Panc1 (cell line): Measurements from ENCODE around the gene EPX. TPM values are rescaled to one million over a fixed set of nuclear protein-coding genes. Genes with fewer than 3 reads are reported as not detected.

Experiments used
- ATAC-seq: fragments of 200-7000 bp; cut with Tn5 transposase; 2 replicates; pipeline ENCODE4 v1.9.1; 2020; ENCODE audit warnings: mild to moderate bottlenecking, moderate library complexity
- BruUV-seq: library from RNA; stranded (reverse); fragments of 400-500 nt; replicated peaks from 2 replicates; lab custom pipeline; 2021; lab: Mats Ljungman, UMichigan
- CTCF ChIA-PET: fragments of 300-600 bp; sonication (Branson Sonifier 250); formaldehyde crosslinking; loops from one replicate; lab custom pipeline; 2022; ENCODE audit warnings: antibody characterized with exemption; lab: Charles Lee
- POLR2A ChIA-PET: fragments of 300-600 bp; sonication (Branson Sonifier 250); formaldehyde crosslinking; loops from one replicate; lab custom pipeline; 2022; ENCODE audit warnings: antibody characterized with exemption; lab: Charles Lee
- DNase-seq: peaks from one replicate; pipeline ENCODE4 v3.0.0-alpha.2; 2010; ENCODE audit warnings: low read depth, low spot score
- H3K27ac ChIP-seq: 2 replicates; pipeline ENCODE4 v1.5.1; 2011; ENCODE audit warnings: mild to moderate bottlenecking, low read length, inconsistent platforms
- H3K27me3 ChIP-seq: fragments of 200-500 bp; sonication (Bioruptor generic); 2 replicates; pipeline ENCODE4 v1.6.0; 2014; ENCODE audit warnings: low read length, inconsistent platforms; ENCODE audit not compliant: control insufficient read depth, insufficient read depth
- H3K36me3 ChIP-seq: fragments of 200-500 bp; sonication (Bioruptor generic); 2 replicates; pipeline ENCODE4 v1.5.1; 2014; ENCODE audit warnings: inconsistent platforms, mild to moderate bottlenecking, low read length, moderate library complexity; ENCODE audit not compliant: control insufficient read depth, insufficient read depth
- H3K4me1 ChIP-seq: 2 replicates; pipeline ENCODE4 v1.5.1; 2011; ENCODE audit warnings: inconsistent platforms, mild to moderate bottlenecking, low read length, moderate library complexity; ENCODE audit not compliant: control insufficient read depth, insufficient read depth
- H3K4me3 ChIP-seq, 2 experiments: 2 replicates each; pipeline ENCODE4 v1.5.1; 2011 to 2012; ENCODE audit warnings: low read depth in 2 of 2, low read length in 2 of 2, mild to moderate bottlenecking in 2 of 2, inconsistent platforms in 1 of 2, moderate library complexity in 1 of 2
- H3K9me3 ChIP-seq: fragments of 200-500 bp; sonication (Bioruptor generic); 2 replicates; pipeline ENCODE4 v1.5.1; 2014; ENCODE audit warnings: low read depth, mild to moderate bottlenecking, inconsistent platforms, low read length, moderate library complexity; ENCODE audit not compliant: control insufficient read depth, insufficient read depth
- CTCF ChIP-seq: fragments of 450-650 bp; IDR thresholded peaks from 2 replicates; pipeline ENCODE4 v1.5.1; 2017; ENCODE audit warnings: mild to moderate bottlenecking
- POLR2AphosphoS5 ChIP-seq: IDR thresholded peaks from 2 replicates; pipeline ENCODE4 v1.6.1; 2012; ENCODE audit warnings: mild to moderate bottlenecking, low read depth, low read length, moderate library complexity
- REST ChIP-seq, 2 experiments: IDR thresholded peaks; 2 replicates each; pipeline ENCODE4 v1.6.1; 2011 to 2012; ENCODE audit warnings: low read depth in 2 of 2, control low read depth in 1 of 2, low read length in 1 of 2, mild to moderate bottlenecking in 1 of 2, moderate library complexity in 1 of 2; ENCODE audit not compliant: insufficient read depth in 1 of 2
- SIN3A ChIP-seq: IDR thresholded peaks from 2 replicates; pipeline ENCODE4 v1.6.1; 2012; ENCODE audit warnings: low read depth, mild to moderate bottlenecking, low read length, moderate library complexity, borderline replicate concordance; ENCODE audit not compliant: insufficient read depth
- TCF7L2 ChIP-seq: IDR thresholded peaks from 2 replicates; pipeline ENCODE4 v1.6.1; 2011; ENCODE audit warnings: mild to moderate bottlenecking, low read depth, low read length, inconsistent platforms
- in situ Hi-C: cut with HindIII; loops from 2 replicates; pipeline ENCODE4 v1.10.0; 2016; ENCODE audit warnings: low sequenced_read_pairs, low pct_unique_long_range_greater_than_20kb
- intact Hi-C: fragments of 100-400 bp; cut with micrococcal nuclease; formaldehyde crosslinking; loops from one replicate; pipeline ENCODE4 v1.10.0; 2022; ENCODE audit not compliant: unreplicated experiment
- total RNA-seq: library from RNA; stranded (reverse); gene quantifications from one replicate; pipeline ENCODE4 v1.2.1, GENCODE V29; 2021; ENCODE audit not compliant: unreplicated experiment

Gene EPX
- total RNA-seq, 1 experiment from 2014 or later: not detected

- POLR2A ChIA-PET: no interaction called here
- no peak overlapping the region for H3K27ac ChIP-seq
- CTCF ChIA-PET: interaction anchor here (0.6 kb wide), 1 partner anchor 173 kb away, joined by 3 read pairs; no protein-coding TSS in a partner anchor
- H3K4me1 ChIP-seq: no peaks in the 10 kb centered on the region
- peaks cover 46% of the 10 kb centered on the region for H3K27me3 ChIP-seq
- no peak for DNase-seq
- intact Hi-C loops: loop anchor here (1.0 kb wide), 1 partner anchor 52 kb away; no protein-coding TSS in a partner anchor
- peak; percentile 88 for ATAC-seq
- H3K4me3 ChIP-seq: no peak overlapping the region
- no TSS peak for BruUV-seq
- in situ Hi-C loops: no loop called here
- TF ChIP-seq CTCF: peak; percentile 78
- no peak for TF ChIP-seq POLR2AphosphoS5
- peak; percentile 66 to 82; a peak in 3 of 4 replicates for TF ChIP-seq REST (IDR thresholded peaks at IDR 0.05; ENCODE audit: insufficient read depth in 1 of 2, low read depth in 2 of 2, low read length in 1 of 2)
- no peak for TF ChIP-seq SIN3A
- TF ChIP-seq TCF7L2: no peak
- no peaks in the 10 kb centered on the region for H3K36me3 ChIP-seq
- no peaks in the 10 kb centered on the region for H3K9me3 ChIP-seq
Measured at GRCh38 chr17:58172369-58173071, 20.0 kb upstream of the EPX start.

- CTCF ChIA-PET: interaction anchor here (0.9 kb wide), 1 partner anchor 53 kb away, joined by 4 read pairs; no protein-coding TSS in a partner anchor
- POLR2A ChIA-PET: no interaction called here
- Histone ChIP-seq H3K27ac (no peak overlapping the region), H3K36me3 (no peaks in the 10 kb centered on the region), H3K27me3 (peaks cover 38% of the 10 kb centered on the region), H3K4me1 (no peaks in the 10 kb centered on the region), H3K4me3 (no peak overlapping the region), H3K9me3 (no peaks in the 10 kb centered on the region)
- intact Hi-C loops (no loop called here), in situ Hi-C loops (no loop called here)
- BruUV-seq: no TSS peak
- TF ChIP-seq CTCF (no peak), TCF7L2 (no peak), SIN3A (no peak), POLR2AphosphoS5 (no peak), REST (IDR thresholded peaks at IDR 0.05; ENCODE audit: insufficient read depth in 1 of 2, low read depth in 2 of 2, low read length in 1 of 2) (no peak)
- ATAC-seq: no peak
- no peak for DNase-seq
Measured at GRCh38 chr17:58174871-58175270, 17.7 kb upstream of the EPX start.
